GM19025 (cell line): ENCODE measurements around the gene BZW1.
A peak's percentile ranks its signal among the peaks of the same experiment; 100 is the strongest.

Experiments
- ATAC-seq: cut with Tn5 transposase; IDR thresholded peaks from one replicate; pipeline ENCODE4 v1.9.1; 2021; ENCODE audit warnings: mild to moderate bottlenecking, low read depth, moderate library complexity; ENCODE audit not compliant: unreplicated experiment

BZW1 gene

DNA sequence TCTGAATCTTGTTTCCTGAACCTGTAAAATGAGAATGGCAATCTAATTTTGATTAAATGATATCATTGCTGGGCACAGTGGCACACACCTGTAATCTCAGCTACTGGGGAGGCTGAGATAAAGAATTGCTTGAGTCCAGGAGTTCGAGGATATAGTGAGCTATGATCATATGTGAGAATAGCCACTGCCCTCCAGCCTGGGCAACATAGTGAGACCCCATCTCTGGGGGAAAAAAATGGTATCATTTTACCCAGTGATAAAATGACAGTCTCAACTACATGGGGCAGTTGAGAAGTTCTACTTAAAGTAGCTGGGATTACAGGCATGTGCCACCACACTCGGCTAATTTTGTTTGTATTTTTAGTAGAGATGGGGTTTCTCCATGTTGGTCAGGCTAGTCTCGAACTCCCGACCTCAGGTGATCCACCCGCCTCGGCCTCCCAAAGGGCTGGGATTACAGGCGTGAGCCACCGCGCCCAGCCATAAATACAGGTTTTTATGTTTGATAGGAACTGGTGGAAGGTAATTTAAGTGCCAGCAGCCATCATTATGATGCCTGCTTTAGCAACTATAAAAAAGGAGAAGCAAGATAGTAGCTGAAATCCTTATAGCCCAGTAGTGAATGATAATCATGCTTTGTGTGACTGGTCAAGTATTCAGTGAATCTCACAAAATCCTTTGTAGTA is 17.0 kb downstream of the BZW1 start:
- ATAC-seq: no peak

DNA sequence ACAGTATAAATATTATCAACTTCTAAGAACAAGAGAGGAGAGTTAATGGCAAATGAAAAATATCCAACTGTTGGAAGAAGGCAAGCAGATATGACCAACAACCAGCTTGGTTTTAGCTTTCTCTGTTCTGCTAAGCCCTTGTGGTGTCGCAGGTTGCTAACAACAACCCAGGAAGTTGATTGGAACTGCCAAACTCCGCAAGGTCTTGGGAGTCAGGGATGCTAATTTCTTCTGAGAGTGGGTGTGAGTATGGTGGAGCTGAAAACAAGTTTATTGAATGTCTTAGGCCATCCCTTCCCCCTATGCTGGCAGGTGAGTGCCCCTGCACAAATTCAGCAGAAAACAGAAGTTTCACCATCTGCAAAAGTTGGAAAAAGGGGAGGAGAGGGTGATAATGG is 17.5 kb downstream of the BZW1 start:
- ATAC-seq: no peak

DNA sequence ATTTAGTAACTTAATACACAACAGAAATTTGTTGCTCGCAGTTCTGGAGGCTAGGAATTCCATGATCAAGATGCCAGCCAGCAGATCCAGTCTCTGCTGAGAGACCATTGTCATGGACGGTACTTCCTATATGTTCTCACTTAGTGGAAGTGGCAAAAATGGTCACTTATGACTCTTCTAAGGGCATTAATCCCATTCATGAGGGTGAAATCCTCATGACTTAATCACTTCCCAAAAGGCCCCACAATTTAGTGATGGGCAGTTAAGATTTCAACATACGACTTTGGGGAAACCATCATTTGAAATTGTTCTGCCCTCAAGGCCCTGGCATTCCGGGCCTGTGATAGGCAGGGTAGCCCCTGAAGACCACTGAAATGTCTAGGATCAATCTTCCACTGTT is 23.0 kb downstream of the BZW1 start:
- ATAC-seq: no peak

DNA sequence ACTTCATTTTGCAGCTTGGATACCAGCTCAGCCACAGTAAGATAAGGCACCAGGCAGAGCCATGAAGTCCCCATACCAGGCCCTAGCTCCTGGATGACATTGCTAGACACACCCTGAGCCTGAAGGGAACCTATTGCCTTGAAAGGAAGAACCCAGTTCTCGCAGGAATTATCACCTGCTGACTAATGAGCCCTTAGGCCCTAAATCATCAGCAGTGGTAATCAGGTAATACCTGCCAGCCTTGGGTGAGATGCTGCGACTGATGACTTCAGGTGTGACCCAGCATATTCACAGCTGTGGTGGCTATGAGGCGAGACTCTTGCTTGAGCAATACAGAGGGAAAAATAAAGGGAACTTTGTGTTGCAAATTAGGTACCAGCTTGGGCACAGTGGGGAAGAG is 27.8 kb downstream of the BZW1 start:
- ATAC-seq: no peak

DNA sequence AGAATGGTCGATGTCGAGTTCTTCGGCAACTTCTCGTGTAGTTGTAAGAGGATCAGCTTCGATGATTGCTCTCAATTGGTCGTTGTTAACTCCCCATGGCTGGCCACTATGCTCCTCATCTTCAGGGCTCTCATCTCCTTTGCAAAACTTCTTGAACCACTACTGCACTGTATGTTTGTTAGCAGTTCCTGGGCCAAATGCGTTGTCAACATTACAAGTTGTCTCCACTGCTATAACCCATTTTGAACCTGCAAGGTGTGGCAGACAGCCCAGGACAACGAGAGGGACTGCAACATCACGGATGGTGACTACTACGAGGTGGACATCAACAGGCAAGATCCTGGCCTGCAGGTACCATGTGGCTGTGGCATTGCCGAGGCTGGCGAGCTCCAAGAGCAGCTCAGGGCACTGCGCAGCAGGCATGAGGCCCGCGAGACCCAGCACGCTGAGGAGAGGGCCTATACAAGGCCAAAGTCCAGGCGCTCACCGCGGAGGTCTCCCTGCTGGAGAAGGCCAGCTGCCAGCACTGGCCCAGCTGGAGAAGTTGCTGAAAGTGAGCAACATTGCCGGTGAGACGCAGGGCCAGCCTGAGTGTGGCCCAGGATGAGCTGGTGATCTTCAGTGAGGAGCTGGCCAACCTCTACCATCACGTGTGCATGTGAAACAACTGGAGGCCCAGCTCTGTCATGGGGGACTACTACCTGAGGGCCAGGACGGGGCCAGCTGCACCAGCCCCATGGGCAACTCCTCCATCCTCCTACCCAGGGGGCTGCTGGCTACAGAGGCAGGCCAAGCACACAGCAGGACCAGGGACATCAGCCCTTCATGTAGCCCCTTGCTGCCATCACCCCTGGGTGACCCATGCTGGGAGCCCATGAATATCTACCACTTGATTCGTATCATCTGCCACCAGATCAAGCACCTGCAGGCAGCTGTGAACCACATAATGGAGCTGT is 32.6 kb downstream of the BZW1 start:
- ATAC-seq: no peak

DNA sequence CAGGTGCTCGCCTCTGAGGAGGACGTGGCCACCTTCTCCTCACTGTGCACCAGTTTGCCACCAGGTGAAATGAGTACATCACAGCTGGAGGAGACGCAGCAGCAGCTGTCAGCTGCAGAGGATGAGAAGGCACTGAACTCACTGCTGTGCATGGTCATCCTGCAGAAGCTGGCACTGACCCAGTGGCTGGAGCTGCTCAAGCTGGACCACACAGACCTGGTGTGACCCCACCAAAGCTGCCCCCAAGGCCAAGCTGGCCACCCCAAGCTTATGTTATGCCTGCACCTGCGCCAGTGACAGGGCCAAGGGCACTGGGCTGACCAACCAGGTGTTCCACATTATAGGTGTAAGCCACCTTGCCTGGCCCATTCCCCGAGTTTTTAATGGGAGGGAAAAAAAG is 33.5 kb downstream of the BZW1 start:
- no peak for ATAC-seq

DNA sequence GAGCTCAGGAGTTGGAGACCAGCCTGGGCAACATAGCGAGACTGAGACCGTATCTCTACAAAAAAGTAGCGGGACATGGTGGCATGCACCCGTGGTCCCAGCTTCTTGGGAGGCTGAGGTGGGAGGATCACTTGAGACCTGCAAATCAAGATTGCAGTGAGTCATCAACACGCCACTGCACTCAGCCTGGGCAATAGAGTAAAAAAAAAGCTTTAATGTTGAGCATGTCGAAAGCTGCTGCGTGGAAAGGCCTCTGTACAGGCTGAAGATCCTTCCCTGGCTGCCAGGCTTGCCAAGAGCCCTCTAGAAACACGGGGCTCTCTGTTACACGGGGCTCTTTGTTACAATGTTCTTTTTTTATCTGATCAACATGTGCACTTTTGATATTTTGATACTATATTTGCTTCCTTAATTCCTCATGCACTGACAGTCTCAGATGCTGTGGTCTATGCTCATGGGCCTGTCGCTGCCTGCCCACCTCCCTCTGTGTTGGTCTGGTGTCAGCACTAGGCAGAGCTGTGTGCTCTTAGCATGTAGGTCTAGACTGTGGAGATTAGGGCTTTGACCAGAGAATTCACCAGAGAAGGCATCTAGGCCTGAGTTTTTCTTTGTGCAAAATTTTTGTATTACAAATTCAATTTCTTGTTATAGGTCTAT is 34.1 kb downstream of the BZW1 start:
- no peak for ATAC-seq

DNA sequence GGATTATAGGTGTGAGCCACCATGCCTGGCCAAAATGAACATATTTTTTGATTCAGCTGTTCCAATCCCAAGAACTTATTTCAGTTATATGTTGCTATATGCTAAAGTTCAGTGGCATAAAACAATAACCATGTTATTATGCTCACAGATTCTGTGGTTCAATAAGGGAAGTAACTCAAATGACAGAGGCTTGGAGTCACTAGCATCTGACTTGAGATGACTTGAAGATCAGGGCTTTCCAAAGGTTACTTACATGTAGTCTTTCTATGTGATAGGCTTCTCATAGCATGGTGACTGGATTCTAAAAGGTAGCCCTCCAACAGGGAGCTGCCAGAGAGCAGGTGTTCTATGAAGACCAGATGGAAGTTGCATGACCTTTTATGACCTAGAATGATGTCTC is 35.6 kb downstream of the BZW1 start:
- ATAC-seq: no peak

DNA sequence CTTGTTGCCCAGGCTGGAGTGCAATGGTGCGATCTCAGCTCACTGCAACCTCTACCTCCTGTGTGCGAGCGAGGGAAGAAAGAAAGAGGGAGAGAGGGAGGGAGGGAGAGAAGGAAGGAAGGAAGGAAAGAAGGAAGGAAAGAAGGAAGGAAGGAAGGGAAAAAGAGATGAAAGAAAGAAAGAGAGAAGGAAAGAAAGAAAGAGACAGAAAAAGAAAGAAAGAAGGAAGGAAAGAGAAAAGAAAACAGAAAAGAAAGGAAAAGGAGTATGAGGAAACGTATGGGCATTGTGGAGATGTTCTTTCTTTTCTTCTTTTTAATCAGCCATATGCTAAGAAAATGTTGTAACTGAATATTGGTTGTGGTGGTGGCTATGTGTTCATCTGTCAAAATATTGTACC is 36.2 kb downstream of the BZW1 start:
- ATAC-seq: no peak

DNA sequence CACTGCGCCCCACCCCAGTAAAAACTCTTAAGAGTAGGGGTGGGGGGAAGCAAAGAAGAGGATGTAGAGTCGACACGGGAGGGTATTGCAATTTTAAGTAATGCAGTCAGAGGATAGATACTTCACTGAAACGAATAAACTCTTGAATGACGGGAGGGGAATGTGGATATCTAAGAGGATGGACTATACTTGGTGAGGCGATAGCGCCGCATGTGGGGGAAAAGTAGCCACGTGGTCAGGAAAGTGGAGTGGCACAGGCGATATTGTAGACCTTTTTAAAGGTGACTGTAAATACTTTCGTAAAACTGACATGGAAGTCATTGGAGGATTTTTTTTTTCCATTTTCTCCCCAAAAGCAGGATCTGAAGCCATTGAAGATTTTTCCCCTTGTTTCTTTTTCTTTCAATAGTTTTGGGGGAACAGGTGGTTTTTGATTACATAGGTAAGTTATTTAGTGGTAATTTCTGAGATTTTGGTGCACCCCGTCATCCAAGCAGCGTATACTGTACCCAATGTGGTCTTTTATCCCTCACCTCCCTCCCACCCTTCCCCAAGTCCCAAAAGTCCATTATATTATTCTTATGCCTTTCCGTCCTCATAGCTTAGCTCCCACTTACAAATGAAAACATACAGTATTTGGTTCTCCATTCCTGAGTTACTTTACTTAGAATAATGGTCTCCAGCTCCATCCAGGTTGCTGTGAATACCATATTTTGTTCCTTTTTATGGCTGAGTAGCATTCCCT is 39.0 kb downstream of the BZW1 start:
- ATAC-seq: no peak

DNA sequence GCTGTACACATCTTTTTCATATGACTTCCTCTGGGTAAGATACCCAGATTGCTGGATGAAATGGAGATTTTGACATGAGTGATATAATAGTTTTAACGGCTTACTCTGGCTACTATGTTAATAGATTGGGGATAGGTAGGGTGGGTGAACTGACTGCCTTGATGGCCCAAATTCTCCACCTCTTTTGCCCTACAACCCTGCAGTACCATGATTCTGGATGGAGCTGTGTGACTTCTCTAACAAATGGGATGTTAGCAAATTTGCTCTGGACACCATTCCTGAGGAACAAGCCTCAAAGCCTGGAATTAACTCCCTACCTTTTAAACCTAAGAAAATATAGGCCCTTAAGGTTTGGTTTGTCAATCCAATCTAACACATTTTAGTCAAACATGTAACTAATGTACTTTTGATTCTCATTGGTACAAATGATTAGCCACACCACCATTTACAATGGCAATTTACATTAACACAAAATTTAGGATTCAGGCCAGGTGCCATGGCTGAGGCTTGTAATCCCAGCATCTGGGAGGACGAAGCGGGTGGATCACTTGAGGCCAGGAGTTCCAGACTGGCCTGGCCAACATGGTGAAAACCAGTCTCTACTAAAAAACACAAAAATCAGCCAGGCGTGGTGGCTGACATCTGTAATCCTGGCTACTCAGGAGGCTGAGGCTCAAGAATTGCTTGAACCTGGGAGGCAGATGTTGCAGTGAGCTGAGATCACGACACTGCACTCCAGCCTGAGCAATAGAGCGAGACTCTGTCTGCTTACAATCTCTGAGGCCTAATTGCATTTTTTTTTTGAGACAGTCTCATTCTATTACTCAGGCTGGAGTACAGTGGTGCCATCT is 39.9 kb downstream of the BZW1 start:
- ATAC-seq: no peak

DNA sequence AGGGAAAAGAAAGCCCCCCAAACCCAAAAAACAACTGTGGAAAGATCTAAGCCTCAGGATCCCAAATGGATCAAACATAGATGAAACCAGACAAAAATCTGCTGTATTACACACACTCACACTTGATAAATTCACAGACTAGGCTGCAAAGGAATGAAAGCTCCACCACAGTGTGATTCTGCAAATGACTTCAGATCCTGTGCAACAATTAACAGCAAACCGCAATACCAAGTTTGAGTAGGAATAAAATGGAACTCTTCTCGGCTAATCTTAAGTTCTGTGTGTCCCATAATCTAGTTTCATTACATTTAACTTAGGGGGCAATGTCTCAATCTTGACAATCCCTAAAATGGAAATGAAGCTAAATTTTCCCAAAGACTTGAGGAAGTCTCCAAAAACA is 40.9 kb downstream of the BZW1 start:
- ATAC-seq: no peak

DNA sequence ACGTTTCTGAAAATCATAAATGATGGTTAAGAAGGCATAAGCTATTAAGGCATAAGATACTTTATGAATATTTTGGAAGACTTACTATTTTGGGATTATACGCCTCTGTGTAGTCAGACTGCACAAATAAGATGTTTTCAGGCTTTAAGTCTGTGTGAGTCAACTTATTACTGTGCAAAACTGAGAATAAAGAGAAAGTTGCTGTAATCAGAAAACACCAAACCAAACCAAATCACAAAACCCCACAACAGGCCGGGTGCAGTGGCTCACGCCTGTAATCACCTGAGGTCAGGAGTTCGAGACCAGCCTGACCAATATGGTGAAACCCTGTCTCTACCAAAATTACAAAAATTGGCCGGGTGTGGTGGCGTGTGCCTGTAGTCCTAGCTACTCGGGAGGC is 45.1 kb downstream of the BZW1 start:
- ATAC-seq: no peak

DNA sequence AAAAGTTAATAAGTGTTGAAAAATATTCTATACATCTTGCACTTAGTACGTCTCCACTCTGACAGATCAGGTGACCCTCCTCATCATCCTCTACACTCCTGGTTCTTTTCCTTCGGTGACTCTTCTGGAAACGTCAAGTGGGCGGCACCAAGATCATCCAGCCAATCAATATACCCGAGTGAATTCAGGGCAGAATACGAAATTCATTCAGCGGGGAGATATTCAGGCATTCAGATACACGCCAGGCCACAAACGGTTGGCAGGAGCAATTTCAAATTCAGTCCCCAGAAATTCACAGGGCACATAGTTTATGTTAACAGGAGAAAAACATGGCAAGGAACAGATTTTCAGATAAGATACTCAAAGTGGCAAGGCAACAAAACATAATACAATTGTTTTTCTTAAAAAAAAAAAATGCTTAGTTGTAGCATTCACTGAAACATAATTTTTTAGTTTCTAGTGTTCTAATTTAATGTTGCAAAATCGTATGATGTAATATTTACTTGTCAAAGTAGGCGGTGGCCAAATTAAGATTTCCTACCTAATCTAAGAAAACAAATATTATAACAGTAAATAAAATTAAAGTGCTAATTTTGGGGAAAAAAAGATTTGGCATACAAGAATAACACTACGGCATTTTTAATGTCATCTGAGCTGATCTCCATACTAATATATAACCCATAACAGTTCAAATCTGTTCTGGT is 48.5 kb downstream of the BZW1 start:
- ATAC-seq: no peak

DNA sequence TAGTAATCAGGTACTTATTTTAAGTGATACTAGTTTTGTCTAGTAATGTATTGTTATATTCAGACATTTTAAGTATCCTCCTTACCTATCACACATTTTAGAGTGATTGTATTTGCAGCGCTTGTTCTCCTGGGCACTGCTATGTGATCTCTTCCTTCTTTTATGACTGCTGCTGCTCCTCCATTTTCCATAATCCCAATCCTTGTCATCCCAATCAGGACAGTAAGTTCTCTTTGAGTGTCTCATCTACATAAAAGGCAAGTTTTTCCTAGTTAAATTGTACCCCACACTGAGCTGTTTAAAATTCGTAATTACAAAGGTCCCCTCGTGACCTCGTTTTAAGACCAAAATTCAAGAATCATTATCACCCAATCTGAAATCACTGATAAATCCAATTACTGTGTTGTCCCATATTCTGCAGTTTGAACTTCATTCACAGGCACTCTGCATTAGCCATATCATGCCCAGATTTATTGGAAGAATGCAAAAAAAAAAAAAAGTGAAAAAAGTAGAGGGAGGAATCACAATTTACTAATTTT is 50.0 kb downstream of the BZW1 start:
- ATAC-seq: no peak

DNA sequence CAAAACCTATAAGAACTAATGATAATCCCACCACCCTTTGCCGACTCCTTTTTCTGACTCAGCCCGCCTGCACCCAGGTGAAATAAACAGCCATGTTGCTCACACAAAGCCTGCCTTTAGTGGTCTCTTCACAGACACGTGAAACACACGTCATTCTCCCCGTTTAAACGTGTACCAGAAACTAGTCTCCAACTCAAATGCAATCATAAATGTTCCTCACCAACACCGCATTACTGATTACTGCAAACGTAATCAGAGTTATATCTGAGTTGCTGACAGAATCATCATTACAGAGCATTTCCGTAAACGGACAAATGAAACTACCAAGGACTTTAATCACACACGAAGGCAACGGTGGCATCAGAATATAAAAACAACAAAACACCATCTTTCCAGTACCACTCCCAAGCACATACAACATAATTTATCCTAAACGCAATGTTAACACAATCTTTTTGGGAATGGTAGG is 50.9 kb downstream of the BZW1 start:
- ATAC-seq: no peak

DNA sequence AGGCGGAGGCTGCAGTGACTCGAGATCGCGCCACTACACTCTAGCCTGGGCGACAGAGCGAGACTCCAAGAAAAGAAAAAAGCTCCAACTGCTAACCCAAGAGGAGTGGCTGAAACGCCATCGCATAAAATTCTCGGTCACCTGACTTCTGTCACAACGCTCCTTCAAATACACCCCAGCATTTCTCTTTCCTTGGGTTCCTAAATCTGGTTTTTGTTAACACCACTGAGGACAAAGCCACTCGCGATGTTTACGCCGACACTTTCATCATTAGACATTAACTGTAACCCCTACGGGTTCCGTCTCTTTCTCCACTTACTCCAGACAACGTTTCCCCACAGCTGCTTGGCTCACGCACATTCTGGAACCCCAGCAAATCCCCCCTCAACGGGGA is 52.1 kb downstream of the BZW1 start:
- ATAC-seq: no peak

DNA sequence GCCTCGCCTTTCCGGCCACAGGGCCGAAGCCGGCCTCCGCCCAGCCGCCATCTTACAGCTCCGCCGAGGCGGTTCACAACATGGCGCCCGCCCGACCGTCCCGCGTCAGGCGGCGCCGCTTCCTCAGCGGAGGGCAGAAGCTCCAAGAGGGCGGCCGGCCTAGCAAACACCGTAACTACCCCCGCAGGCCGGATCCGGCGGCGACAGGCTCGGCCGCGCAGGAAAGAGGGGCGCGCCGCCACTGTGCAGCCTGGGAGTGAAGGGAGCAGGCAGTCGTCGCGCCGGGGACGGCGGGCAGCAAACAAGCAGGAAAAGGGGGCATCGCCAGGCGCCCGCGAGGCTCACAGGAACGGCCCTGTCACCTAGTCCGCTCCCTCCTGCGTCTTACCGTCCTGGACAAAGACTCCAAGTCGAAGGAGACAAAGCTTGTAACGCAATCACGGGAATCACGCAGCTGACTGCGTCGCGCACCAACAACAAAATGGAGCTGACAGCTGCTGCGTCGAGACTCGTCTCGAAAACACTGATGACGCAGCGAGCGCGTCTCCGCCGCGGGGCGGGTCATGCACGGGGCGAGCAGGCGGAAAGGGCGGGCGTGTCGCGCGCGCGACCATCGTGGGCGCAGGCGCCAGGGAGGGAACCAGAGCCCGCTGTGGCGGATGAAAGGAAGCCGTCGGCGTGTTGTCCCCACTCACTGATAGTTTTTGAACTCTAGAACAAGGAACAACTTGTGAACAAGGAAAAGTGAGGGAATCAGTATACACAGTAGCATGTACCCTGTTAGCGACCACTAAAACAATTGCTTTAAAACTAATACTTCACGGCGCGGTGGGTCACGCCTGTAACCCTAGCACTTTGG is 52.7 kb downstream of the BZW1 start, which contains the start of gene CLK1:
TSS of gene CLK1 (minus strand) at position 483 of the 859 bp plus-strand sequence. CDS start 2,796 bp downstream, outside the sequence.
- ATAC-seq: peak; percentile 91
